Parathyroid adenoma (tissue), 2 donors: ENCODE measurements around the gene PDE5A.

Experiments
- H2AFZ ChIP-seq: fragments of 300-600 bp; sonication (generic); one replicate; pipeline ENCODE4 v1.7.0; 2017; ENCODE audit warnings: antibody characterized with exemption, mild to moderate bottlenecking
- H3K27ac ChIP-seq: fragments of 300-600 bp; sonication (generic); one replicate; pipeline ENCODE4 v1.7.0; 2017
- H3K27me3 ChIP-seq: fragments of 300-600 bp; sonication (generic); one replicate; pipeline ENCODE4 v1.7.0; 2017; ENCODE audit warnings: low read length; ENCODE audit not compliant: control insufficient read depth, insufficient read depth
- H3K36me3 ChIP-seq: fragments of 300-600 bp; sonication (generic); one replicate; pipeline ENCODE4 v1.7.0; 2017; ENCODE audit warnings: low read length; ENCODE audit not compliant: control insufficient read depth, insufficient read depth
- H3K4me1 ChIP-seq: fragments of 300-600 bp; sonication (generic); one replicate; pipeline ENCODE4 v1.7.0; 2017; ENCODE audit warnings: control low read depth
- H3K4me2 ChIP-seq: fragments of 300-600 bp; sonication (generic); one replicate; pipeline ENCODE4 v1.7.0; 2017; ENCODE audit warnings: low read length
- H3K4me3 ChIP-seq: fragments of 300-600 bp; sonication (generic); one replicate; pipeline ENCODE4 v1.7.0; 2017; ENCODE audit warnings: low read depth, low read length
- H3K79me2 ChIP-seq: fragments of 300-600 bp; sonication (generic); one replicate; pipeline ENCODE4 v1.7.0; 2017; ENCODE audit warnings: control low read depth
- H3K9ac ChIP-seq: fragments of 300-600 bp; sonication (generic); one replicate; pipeline ENCODE4 v1.7.0; 2017; ENCODE audit warnings: mild to moderate bottlenecking
- H3K9me3 ChIP-seq: fragments of 300-600 bp; sonication (generic); one replicate; pipeline ENCODE4 v1.7.0; 2017; ENCODE audit warnings: low read length; ENCODE audit not compliant: control insufficient read depth
- TF ChIP-seq, protein P1 (sequence below): fragments of 300-600 bp; sonication (generic); IDR thresholded peaks from one replicate; pipeline ENCODE4 v1.7.0; 2017; ENCODE audit warnings: antibody characterized with exemption, mild to moderate bottlenecking
- donor health status: primary hyperparathyroidism.

PDE5A gene

GRCh38 chr4:119657111-119657611, 28.6 kb upstream of the PDE5A start:
- TF ChIP-seq, protein P1, sequence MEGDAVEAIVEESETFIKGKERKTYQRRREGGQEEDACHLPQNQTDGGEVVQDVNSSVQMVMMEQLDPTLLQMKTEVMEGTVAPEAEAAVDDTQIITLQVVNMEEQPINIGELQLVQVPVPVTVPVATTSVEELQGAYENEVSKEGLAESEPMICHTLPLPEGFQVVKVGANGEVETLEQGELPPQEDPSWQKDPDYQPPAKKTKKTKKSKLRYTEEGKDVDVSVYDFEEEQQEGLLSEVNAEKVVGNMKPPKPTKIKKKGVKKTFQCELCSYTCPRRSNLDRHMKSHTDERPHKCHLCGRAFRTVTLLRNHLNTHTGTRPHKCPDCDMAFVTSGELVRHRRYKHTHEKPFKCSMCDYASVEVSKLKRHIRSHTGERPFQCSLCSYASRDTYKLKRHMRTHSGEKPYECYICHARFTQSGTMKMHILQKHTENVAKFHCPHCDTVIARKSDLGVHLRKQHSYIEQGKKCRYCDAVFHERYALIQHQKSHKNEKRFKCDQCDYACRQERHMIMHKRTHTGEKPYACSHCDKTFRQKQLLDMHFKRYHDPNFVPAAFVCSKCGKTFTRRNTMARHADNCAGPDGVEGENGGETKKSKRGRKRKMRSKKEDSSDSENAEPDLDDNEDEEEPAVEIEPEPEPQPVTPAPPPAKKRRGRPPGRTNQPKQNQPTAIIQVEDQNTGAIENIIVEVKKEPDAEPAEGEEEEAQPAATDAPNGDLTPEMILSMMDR = no peak
- no peaks in the 10 kb centered on the region for H3K4me1 ChIP-seq
- no peak overlapping the region for H3K4me3 ChIP-seq
- H2AFZ ChIP-seq = no peak overlapping the region
- no peak overlapping the region for H3K4me2 ChIP-seq
- H3K27ac ChIP-seq = no peak overlapping the region
- H3K27me3 ChIP-seq = no peaks in the 10 kb centered on the region
- H3K79me2 ChIP-seq = no peaks in the 10 kb centered on the region
- no peaks in the 10 kb centered on the region for H3K36me3 ChIP-seq
- H3K9me3 ChIP-seq = no peaks in the 10 kb centered on the region
- no peak overlapping the region for H3K9ac ChIP-seq

DNA sequence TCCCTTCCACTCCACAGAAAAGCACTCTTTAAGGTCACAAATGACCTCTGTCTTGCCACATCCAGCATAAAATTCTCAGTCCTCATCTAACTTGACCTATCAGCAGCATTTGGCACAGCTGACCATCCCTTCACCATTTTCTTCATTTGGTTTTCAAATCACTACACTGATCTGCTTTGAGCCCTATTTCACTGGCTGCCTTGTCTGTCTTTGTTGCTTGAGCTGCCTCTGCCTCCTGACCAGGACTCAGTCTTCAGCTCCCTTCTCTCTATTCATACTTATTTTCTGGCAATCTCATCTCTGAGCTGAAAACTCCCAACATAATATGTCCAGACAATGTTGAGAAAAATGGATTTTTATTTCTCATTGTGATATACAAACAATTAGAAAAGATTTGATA, 27.7 kb upstream of the PDE5A start:
- H3K4me3 ChIP-seq = no peak overlapping the region
- H3K4me1 ChIP-seq = no peaks in the 10 kb centered on the region
- TF ChIP-seq, protein P1 = no peak
- no peak overlapping the region for H2AFZ ChIP-seq
- no peaks in the 10 kb centered on the region for H3K27me3 ChIP-seq
- no peak overlapping the region for H3K4me2 ChIP-seq
- no peaks in the 10 kb centered on the region for H3K9me3 ChIP-seq
- H3K36me3 ChIP-seq = no peaks in the 10 kb centered on the region
- no peaks in the 10 kb centered on the region for H3K79me2 ChIP-seq
- no peak overlapping the region for H3K9ac ChIP-seq
- H3K27ac ChIP-seq = no peak overlapping the region

GRCh38 chr4:119655111-119655837, 26.7 kb upstream of the PDE5A start:
- Histone ChIP-seq H3K27ac (no peak overlapping the region), H3K9me3 (no peaks in the 10 kb centered on the region), H2AFZ (no peak overlapping the region), H3K79me2 (no peaks in the 10 kb centered on the region), H3K27me3 (no peaks in the 10 kb centered on the region), H3K4me2 (no peak overlapping the region), H3K4me3 (no peak overlapping the region), H3K36me3 (no peaks in the 10 kb centered on the region), H3K9ac (no peak overlapping the region), H3K4me1 (no peaks in the 10 kb centered on the region)
- TF ChIP-seq, protein P1 = no peak

GRCh38 chr4:119653990-119654389, 25.4 kb upstream of the PDE5A start:
- Histone ChIP-seq H3K4me1 (no peaks in the 10 kb centered on the region), H3K36me3 (no peaks in the 10 kb centered on the region), H3K4me2 (no peak overlapping the region), H2AFZ (no peak overlapping the region), H3K27ac (no peak overlapping the region), H3K79me2 (no peaks in the 10 kb centered on the region), H3K4me3 (no peak overlapping the region), H3K9me3 (no peaks in the 10 kb centered on the region), H3K27me3 (no peaks in the 10 kb centered on the region), H3K9ac (no peak overlapping the region)
- TF ChIP-seq, protein P1 = no peak

- Histone ChIP-seq H3K27ac (no peak overlapping the region), H3K4me3 (no peak overlapping the region), H3K9ac (no peak overlapping the region), H3K4me1 (no peaks in the 10 kb centered on the region), H3K4me2 (no peak overlapping the region), H3K36me3 (no peaks in the 10 kb centered on the region), H3K79me2 (no peaks in the 10 kb centered on the region), H3K27me3 (no peaks in the 10 kb centered on the region), H2AFZ (no peak overlapping the region), H3K9me3 (no peaks in the 10 kb centered on the region)
- TF ChIP-seq, protein P1 = no peak
Measured at GRCh38 chr4:119652998-119653397, 24.4 kb upstream of the PDE5A start.
